H7 (cell line): ENCODE data around the gene NCOA1. TPM values are rescaled to one million over a fixed set of nuclear protein-coding genes. Genes with fewer than 3 reads are reported as not detected.
"Not testable (repeated sequence)": the region's sequence is repeated elsewhere in the genome, so short reads cannot be mapped to it uniquely, and the experiment has no call there.

Experiments used
- DNase-seq: peaks from one replicate; pipeline ENCODE4 v3.0.0; 2012
- H3K27me3 ChIP-seq: 2 replicates; pipeline ENCODE4 v1.6.0; 2011; ENCODE audit warnings: mild to moderate bottlenecking, low read length; ENCODE audit not compliant: control insufficient read depth, insufficient read depth
- H3K36me3 ChIP-seq: replicated peaks from 2 replicates; pipeline ENCODE4 v1.5.1; 2011; ENCODE audit warnings: low read length; ENCODE audit not compliant: control insufficient read depth, insufficient read depth
- H3K4me3 ChIP-seq: 2 replicates; pipeline ENCODE4 v1.5.1; 2011; ENCODE audit warnings: low read depth, mild to moderate bottlenecking, control low read depth, low read length, moderate library complexity; ENCODE audit not compliant: insufficient read depth
- total RNA-seq: library from RNA; depleted of rRNA; stranded (reverse); fragments of >200 nt; shearing (Covaris generic); gene quantifications from 2 replicates; pipeline ENCODE4 v1.2.3, GENCODE V29; 2014

The NCOA1 gene
- total RNA-seq, 1 experiment from 2014 or later, result 9.4 TPM

- H3K36me3 ChIP-seq, result no peaks in the 10 kb centered on the region
- H3K27me3 ChIP-seq, result no peaks in the 10 kb centered on the region
- no peak overlapping the region for H3K4me3 ChIP-seq
- DNase-seq, result no peak
Measured at GRCh38 chr2:24551016-24551415, 60.0 kb downstream of the NCOA1 start.

GRCh38 chr2:24552836-24553235, 61.8 kb downstream of the NCOA1 start:
- Histone ChIP-seq H3K36me3 (no peaks in the 10 kb centered on the region), H3K27me3 (no peaks in the 10 kb centered on the region), H3K4me3 (no peak overlapping the region)
- DNase-seq, result no peak

- Histone ChIP-seq H3K27me3 (no peaks in the 10 kb centered on the region), H3K4me3 (no peak overlapping the region), H3K36me3 (no peaks in the 10 kb centered on the region)
- DNase-seq, result no peak
Measured at GRCh38 chr2:24558781-24559472, 67.9 kb downstream of the NCOA1 start.

GRCh38 chr2:24559473-24560113, 68.5 kb downstream of the NCOA1 start:
- DNase-seq, result no peak
- H3K27me3 ChIP-seq, result no peaks in the 10 kb centered on the region
- no peaks in the 10 kb centered on the region for H3K36me3 ChIP-seq
- H3K4me3 ChIP-seq, result no peak overlapping the region

GRCh38 chr2:24565537-24565936, 74.5 kb downstream of the NCOA1 start:
- Histone ChIP-seq H3K27me3 (no peaks in the 10 kb centered on the region), H3K4me3 (no peak overlapping the region)
- no peak for DNase-seq

GRCh38 chr2:24566209-24566608, 75.2 kb downstream of the NCOA1 start:
- H3K27me3 ChIP-seq, result no peaks in the 10 kb centered on the region
- H3K4me3 ChIP-seq, result no peak overlapping the region
- no peak for DNase-seq
- no peaks in the 10 kb centered on the region; the same call in 1 of the 2 replicates for H3K36me3 ChIP-seq

More at GRCh38 chr2:24565537-24565936, 74.5 kb downstream of the NCOA1 start:
- no peaks in the 10 kb centered on the region; the same call in 1 of the 2 replicates for H3K36me3 ChIP-seq

- DNase-seq, result no peak
- Histone ChIP-seq H3K4me3 (no peak overlapping the region), H3K36me3 (no peaks in the 10 kb centered on the region; the same call in 1 of the 2 replicates), H3K27me3 (no peaks in the 10 kb centered on the region)
Measured at GRCh38 chr2:24566630-24567029, 75.6 kb downstream of the NCOA1 start.

- Histone ChIP-seq H3K36me3 (no peaks in the 10 kb centered on the region; the same call in 1 of the 2 replicates), H3K4me3 (no peak overlapping the region), H3K27me3 (no peaks in the 10 kb centered on the region)
- DNase-seq, result no peak
Measured at GRCh38 chr2:24568551-24568950, 77.5 kb downstream of the NCOA1 start.

- not testable (repeated sequence) for H3K36me3 ChIP-seq, DNase-seq, H3K4me3 ChIP-seq, H3K27me3 ChIP-seq
Measured at GRCh38 chr2:24569565-24569964, 78.5 kb downstream of the NCOA1 start.

GRCh38 chr2:24570225-24570624, 79.2 kb downstream of the NCOA1 start:
- DNase-seq, result no peak
- Histone ChIP-seq H3K4me3 (no peak overlapping the region), H3K27me3 (no peaks in the 10 kb centered on the region), H3K36me3 (no peaks in the 10 kb centered on the region; the same call in 1 of the 2 replicates)

- no peaks in the 10 kb centered on the region for H3K36me3 ChIP-seq
- DNase-seq, result no peak
- no peak overlapping the region for H3K4me3 ChIP-seq
- no peaks in the 10 kb centered on the region for H3K27me3 ChIP-seq
Measured at GRCh38 chr2:24571828-24572442, 80.9 kb downstream of the NCOA1 start.

GRCh38 chr2:24576146-24576545, 85.1 kb downstream of the NCOA1 start:
- H3K27me3 ChIP-seq, result no peaks in the 10 kb centered on the region
- no peak for DNase-seq
- no peaks in the 10 kb centered on the region for H3K36me3 ChIP-seq
- no peak overlapping the region for H3K4me3 ChIP-seq

- DNase-seq, result no peak
- Histone ChIP-seq H3K27me3 (no peaks in the 10 kb centered on the region), H3K36me3 (no peaks in the 10 kb centered on the region), H3K4me3 (no peak overlapping the region)
Measured at GRCh38 chr2:24576617-24577016, 85.6 kb downstream of the NCOA1 start.

GRCh38 chr2:24577481-24577880, 86.4 kb downstream of the NCOA1 start:
- no peak for DNase-seq
- H3K4me3 ChIP-seq, result no peak overlapping the region
- H3K27me3 ChIP-seq, result no peaks in the 10 kb centered on the region
- H3K36me3 ChIP-seq, result no peaks in the 10 kb centered on the region
